DND-41 (cell line): ENCODE results near the gene SERP1.

ENCODE experiments used
- ATAC-seq: fragments of 200-7000 bp; cut with Tn5 transposase; 3 replicates; pipeline ENCODE4 v1.9.1; 2021; ENCODE audit warnings: low read depth; ENCODE audit not compliant: insufficient read depth
- DNase-seq: peaks from one replicate; pipeline ENCODE4 v3.0.0-alpha.2; 2020
- H2AFZ ChIP-seq: 2 replicates; pipeline ENCODE4 v1.6.0; 2012; ENCODE audit warnings: low read depth, low read length
- H3K27ac ChIP-seq: 2 replicates; pipeline ENCODE4 v1.5.1; 2012; ENCODE audit warnings: low read length, inconsistent platforms
- H3K27me3 ChIP-seq: fragments of 200-600 bp; sonication (generic); 2 replicates; pipeline ENCODE4 v1.6.0; 2012; ENCODE audit warnings: low read length, mild to moderate bottlenecking, inconsistent platforms; ENCODE audit not compliant: insufficient read depth, poor library complexity
- H3K36me3 ChIP-seq: 2 replicates; pipeline ENCODE4 v1.5.1; 2012; ENCODE audit warnings: low read length, inconsistent platforms; ENCODE audit not compliant: insufficient read depth
- H3K4me1 ChIP-seq: 2 replicates; pipeline ENCODE4 v1.5.1; 2012; ENCODE audit warnings: mild to moderate bottlenecking, low read length; ENCODE audit not compliant: insufficient read depth
- H3K4me2 ChIP-seq: 2 replicates; pipeline ENCODE4 v1.6.0; 2012; ENCODE audit warnings: mild to moderate bottlenecking, moderate library complexity, low read length, inconsistent platforms; ENCODE audit not compliant: insufficient read depth
- H3K4me3 ChIP-seq, 2 experiments: fragments of 200-600 bp in 1 of 2; shearing (Covaris generic) in 1 of 2; 2 replicates each; pipeline ENCODE4 v1.5.1; 2012 to 2016; ENCODE audit warnings: inconsistent platforms in 2 of 2, low read length in 2 of 2, mild to moderate bottlenecking in 2 of 2, low read depth in 1 of 2, moderate library complexity in 1 of 2
- H3K79me2 ChIP-seq: 2 replicates; pipeline ENCODE4 v1.6.0; 2012; ENCODE audit warnings: low read length, inconsistent platforms; ENCODE audit not compliant: insufficient read depth
- H3K9ac ChIP-seq: 2 replicates; pipeline ENCODE4 v1.6.0; 2012; ENCODE audit warnings: low read depth, mild to moderate bottlenecking, inconsistent platforms, low read length, moderate library complexity
- H3K9me3 ChIP-seq: 2 replicates; pipeline ENCODE4 v1.5.1; 2012; ENCODE audit warnings: low read length, moderate library complexity, mild to moderate bottlenecking, inconsistent platforms; ENCODE audit not compliant: insufficient read depth, severe bottlenecking
- H4K20me1 ChIP-seq: 2 replicates; pipeline ENCODE4 v1.6.0; 2012; ENCODE audit warnings: low read length; ENCODE audit not compliant: insufficient read depth
- EZH2 ChIP-seq: IDR thresholded peaks from 3 replicates; pipeline ENCODE4 v1.6.1; 2012; ENCODE audit warnings: borderline replicate concordance, low read depth, mild to moderate bottlenecking, moderate library complexity, low read length, inconsistent platforms; ENCODE audit not compliant: severe bottlenecking
- TF ChIP-seq, protein P1 (sequence below): IDR thresholded peaks from 2 replicates; pipeline ENCODE4 v1.5.1; 2012; ENCODE audit warnings: borderline replicate concordance, low read length, moderate library complexity, mild to moderate bottlenecking; ENCODE audit not compliant: poor library complexity, severe bottlenecking; ENCODE audit errors: extremely low read depth

The SERP1 gene

GRCh38 chr3:150494411-150494977 is 51.8 kb downstream of the SERP1 start:
- ATAC-seq: no peak
- no peak overlapping the region for H3K4me2 ChIP-seq
- TF ChIP-seq EZH2: no peak
- TF ChIP-seq, protein P1, sequence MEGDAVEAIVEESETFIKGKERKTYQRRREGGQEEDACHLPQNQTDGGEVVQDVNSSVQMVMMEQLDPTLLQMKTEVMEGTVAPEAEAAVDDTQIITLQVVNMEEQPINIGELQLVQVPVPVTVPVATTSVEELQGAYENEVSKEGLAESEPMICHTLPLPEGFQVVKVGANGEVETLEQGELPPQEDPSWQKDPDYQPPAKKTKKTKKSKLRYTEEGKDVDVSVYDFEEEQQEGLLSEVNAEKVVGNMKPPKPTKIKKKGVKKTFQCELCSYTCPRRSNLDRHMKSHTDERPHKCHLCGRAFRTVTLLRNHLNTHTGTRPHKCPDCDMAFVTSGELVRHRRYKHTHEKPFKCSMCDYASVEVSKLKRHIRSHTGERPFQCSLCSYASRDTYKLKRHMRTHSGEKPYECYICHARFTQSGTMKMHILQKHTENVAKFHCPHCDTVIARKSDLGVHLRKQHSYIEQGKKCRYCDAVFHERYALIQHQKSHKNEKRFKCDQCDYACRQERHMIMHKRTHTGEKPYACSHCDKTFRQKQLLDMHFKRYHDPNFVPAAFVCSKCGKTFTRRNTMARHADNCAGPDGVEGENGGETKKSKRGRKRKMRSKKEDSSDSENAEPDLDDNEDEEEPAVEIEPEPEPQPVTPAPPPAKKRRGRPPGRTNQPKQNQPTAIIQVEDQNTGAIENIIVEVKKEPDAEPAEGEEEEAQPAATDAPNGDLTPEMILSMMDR: no peak
- H4K20me1 ChIP-seq: no peaks in the 10 kb centered on the region
- DNase-seq: no peak
- H3K4me1 ChIP-seq: no peaks in the 10 kb centered on the region
- H3K4me3 ChIP-seq: no peak overlapping the region
- no peaks in the 10 kb centered on the region for H3K79me2 ChIP-seq
- H3K27ac ChIP-seq: no peak overlapping the region
- no peaks in the 10 kb centered on the region for H3K9me3 ChIP-seq
- H2AFZ ChIP-seq: no peak overlapping the region
- H3K9ac ChIP-seq: no peak overlapping the region
- H3K27me3 ChIP-seq: peaks cover 6% of the 10 kb centered on the region
- H3K36me3 ChIP-seq: no peaks in the 10 kb centered on the region
